Measurements from ENCODE around the gene FBXO40. TPM values are rescaled to one million over a fixed set of nuclear protein-coding genes. Genes with fewer than 3 reads are reported as not detected.

Gene FBXO40
- total and polyA plus RNA-seq, 2 of the 13 experiments (the other 11 are each of a cell fraction or from before 2014, with no cell fraction given), result not detected

DNA sequence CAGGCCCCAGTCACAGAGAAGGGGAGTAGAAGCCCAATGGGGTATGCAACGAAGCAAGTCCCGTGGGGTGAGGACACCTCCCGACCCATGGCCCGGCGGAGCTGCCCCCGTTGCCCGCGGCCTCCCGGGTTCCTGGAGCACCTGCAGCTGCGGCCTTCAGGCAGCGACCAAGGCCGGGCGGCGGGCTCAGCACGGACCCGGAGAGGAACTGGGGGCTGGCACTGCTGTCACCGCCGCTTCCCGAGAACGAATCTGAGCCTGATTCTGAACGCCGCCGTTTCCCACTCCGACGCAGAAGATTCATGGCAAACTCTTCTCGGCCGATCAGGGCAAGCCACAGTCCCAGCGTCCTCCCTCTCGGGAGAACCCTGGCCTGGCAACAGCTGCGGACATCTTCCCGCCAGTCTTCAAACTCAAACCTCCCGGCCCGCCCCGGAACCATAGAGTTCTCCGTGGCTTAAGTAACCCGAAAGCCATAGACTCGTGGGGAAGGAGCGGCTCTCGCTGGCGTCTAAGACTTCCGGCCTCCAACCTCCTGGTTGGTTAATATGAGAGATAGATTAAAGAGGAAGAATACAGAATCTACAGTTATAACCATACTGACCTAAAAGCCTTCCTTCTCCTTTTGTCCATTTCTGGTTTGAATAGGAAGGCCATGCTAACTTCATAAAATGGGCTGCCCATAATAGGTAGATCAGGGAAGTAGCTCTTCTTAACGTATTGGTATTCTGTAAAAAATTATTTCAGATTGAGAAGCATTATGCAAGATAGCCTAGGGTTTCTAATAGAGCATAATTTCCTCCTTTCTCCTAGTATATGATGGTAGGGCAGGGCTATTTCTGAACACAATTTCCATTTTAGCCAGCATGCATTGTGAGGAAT is 47.4 kb upstream of the FBXO40 start, which contains the start of gene POLQ (continued):
- TF ChIP-seq, protein P1, sequence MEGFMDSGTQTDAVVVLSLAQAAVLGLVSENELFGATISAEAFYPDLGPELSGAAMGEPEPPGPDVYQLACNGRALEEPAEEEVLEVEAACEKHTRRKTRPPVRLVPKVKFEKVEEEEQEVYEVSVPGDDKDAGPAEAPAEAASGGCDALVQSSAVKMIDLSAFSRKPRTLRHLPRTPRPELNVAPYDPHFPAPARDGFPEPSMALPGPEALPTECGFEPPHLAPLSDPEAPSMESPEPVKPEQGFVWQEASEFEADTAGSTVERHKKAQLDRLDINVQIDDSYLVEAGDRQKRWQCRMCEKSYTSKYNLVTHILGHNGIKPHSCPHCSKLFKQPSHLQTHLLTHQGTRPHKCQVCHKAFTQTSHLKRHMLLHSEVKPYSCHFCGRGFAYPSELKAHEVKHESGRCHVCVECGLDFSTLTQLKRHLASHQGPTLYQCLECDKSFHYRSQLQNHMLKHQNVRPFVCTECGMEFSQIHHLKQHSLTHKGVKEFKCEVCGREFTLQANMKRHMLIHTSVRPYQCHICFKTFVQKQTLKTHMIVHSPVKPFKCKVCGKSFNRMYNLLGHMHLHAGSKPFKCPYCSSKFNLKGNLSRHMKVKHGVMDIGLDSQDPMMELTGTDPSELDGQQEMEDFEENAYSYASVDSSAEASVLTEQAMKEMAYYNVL (CRISPR knock-in tag; IDR thresholded peaks at IDR 0.05; ENCODE audit: borderline replicate concordance), result no peak
- TF ChIP-seq, protein P2, sequence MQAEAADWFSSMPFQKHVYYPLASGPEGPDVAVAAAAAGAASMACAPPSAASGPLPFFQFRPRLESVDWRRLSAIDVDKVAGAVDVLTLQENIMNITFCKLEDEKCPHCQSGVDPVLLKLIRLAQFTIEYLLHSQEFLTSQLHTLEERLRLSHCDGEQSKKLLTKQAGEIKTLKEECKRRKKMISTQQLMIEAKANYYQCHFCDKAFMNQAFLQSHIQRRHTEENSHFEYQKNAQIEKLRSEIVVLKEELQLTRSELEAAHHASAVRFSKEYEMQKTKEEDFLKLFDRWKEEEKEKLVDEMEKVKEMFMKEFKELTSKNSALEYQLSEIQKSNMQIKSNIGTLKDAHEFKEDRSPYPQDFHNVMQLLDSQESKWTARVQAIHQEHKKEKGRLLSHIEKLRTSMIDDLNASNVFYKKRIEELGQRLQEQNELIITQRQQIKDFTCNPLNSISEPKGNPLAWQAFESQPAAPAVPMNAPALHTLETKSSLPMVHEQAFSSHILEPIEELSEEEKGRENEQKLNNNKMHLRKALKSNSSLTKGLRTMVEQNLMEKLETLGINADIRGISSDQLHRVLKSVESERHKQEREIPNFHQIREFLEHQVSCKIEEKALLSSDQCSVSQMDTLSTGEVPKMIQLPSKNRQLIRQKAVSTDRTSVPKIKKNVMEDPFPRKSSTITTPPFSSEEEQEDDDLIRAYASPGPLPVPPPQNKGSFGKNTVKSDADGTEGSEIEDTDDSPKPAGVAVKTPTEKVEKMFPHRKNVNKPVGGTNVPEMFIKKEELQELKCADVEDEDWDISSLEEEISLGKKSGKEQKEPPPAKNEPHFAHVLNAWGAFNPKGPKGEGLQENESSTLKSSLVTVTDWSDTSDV (CRISPR knock-in tag; IDR thresholded peaks at IDR 0.05), result no peak
- TF ChIP-seq ZNF337 (CRISPR knock-in tag; IDR thresholded peaks at IDR 0.05; ENCODE audit: borderline replicate concordance, low read depth), result 0 out of 2 replicates have a peak, but pooled peaks have one; percentile 41
- peak; percentile 25; the same call in 1 of the 2 replicates for TF ChIP-seq FOSL2 (CRISPR knock-in tag; IDR thresholded peaks at IDR 0.05)
- no peak for TF ChIP-seq PCBP2 (optimal IDR thresholded peaks at IDR 0.05; ENCODE audit: low read depth, low read length, poor library complexity, severe bottlenecking)
- no peak for TF ChIP-seq TMF1 (CRISPR knock-in tag; IDR thresholded peaks at IDR 0.05; ENCODE audit: low read depth)
- TF ChIP-seq HNRNPLL (IDR thresholded peaks at IDR 0.05; ENCODE audit: low read depth, low read length, poor library complexity, severe bottlenecking), result peak; percentile 20
- no peak for TF ChIP-seq ZNF639 (CRISPR knock-in tag; conservative IDR thresholded peaks at IDR 0.05)
- peak; percentile 58; the same call in 1 of the 2 replicates for TF ChIP-seq ZNF552 (CRISPR knock-in tag; IDR thresholded peaks at IDR 0.05; ENCODE audit: borderline replicate concordance)
- TF ChIP-seq CBX2 (IDR thresholded peaks at IDR 0.05; ENCODE audit: low read depth, low read length), result no peak
- TF ChIP-seq CBX2 (CRISPR knock-in tag; IDR thresholded peaks at IDR 0.05; ENCODE audit: low read depth), result no peak
- no peak for TF ChIP-seq ZNF431 (CRISPR knock-in tag; IDR thresholded peaks at IDR 0.05; ENCODE audit: borderline replicate concordance, low read depth)
- TF ChIP-seq, protein P3, sequence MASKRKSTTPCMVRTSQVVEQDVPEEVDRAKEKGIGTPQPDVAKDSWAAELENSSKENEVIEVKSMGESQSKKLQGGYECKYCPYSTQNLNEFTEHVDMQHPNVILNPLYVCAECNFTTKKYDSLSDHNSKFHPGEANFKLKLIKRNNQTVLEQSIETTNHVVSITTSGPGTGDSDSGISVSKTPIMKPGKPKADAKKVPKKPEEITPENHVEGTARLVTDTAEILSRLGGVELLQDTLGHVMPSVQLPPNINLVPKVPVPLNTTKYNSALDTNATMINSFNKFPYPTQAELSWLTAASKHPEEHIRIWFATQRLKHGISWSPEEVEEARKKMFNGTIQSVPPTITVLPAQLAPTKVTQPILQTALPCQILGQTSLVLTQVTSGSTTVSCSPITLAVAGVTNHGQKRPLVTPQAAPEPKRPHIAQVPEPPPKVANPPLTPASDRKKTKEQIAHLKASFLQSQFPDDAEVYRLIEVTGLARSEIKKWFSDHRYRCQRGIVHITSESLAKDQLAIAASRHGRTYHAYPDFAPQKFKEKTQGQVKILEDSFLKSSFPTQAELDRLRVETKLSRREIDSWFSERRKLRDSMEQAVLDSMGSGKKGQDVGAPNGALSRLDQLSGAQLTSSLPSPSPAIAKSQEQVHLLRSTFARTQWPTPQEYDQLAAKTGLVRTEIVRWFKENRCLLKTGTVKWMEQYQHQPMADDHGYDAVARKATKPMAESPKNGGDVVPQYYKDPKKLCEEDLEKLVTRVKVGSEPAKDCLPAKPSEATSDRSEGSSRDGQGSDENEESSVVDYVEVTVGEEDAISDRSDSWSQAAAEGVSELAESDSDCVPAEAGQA (IDR thresholded peaks at IDR 0.05; ENCODE audit: low read depth), result no peak
- TF ChIP-seq, protein P3 (CRISPR knock-in tag; IDR thresholded peaks at IDR 0.05; ENCODE audit: borderline replicate concordance), result 0 out of 2 replicates have a peak, but pooled peaks have one; percentile 59
- no peak for TF ChIP-seq ZNF607 (CRISPR knock-in tag; IDR thresholded peaks at IDR 0.05; ENCODE audit: borderline replicate concordance)
- TF ChIP-seq ZC3H13 (CRISPR knock-in tag; IDR thresholded peaks at IDR 0.05), result no peak

All from HepG2 (cell line).